HG03432 (cell line): Measurements from ENCODE around the gene UEVLD.

Experiments used
- ATAC-seq: cut with Tn5 transposase; IDR thresholded peaks from one replicate; pipeline ENCODE4 v1.9.1; 2021; ENCODE audit warnings: mild to moderate bottlenecking, moderate library complexity; ENCODE audit not compliant: unreplicated experiment

The UEVLD gene

GRCh38 chr11:18590571-18590970 is 2.0 kb upstream of the UEVLD start:
- ATAC-seq = no peak

GRCh38 chr11:18581825-18582224 is 6.7 kb downstream of the UEVLD start:
- no peak for ATAC-seq

- ATAC-seq = no peak
Observed at GRCh38 chr11:18580113-18580766, 8.3 kb downstream of the UEVLD start.

- peak; percentile 76 for ATAC-seq
Observed at GRCh38 chr11:18578975-18579598, 9.4 kb downstream of the UEVLD start.

- no peak for ATAC-seq
Observed at GRCh38 chr11:18575361-18575760, 13.2 kb downstream of the UEVLD start.

GRCh38 chr11:18567081-18567480 is 21.5 kb downstream of the UEVLD start:
- ATAC-seq = no peak

GRCh38 chr11:18566406-18566805 is 22.1 kb downstream of the UEVLD start:
- ATAC-seq = no peak

GRCh38 chr11:18564149-18564548 is 24.4 kb downstream of the UEVLD start:
- no peak for ATAC-seq

GRCh38 chr11:18563090-18563730 is 25.3 kb downstream of the UEVLD start:
- no peak for ATAC-seq

GRCh38 chr11:18548001-18548400 is 40.5 kb downstream of the UEVLD start:
- ATAC-seq = no peak

- ATAC-seq = peak; percentile 51
Observed at GRCh38 chr11:18540207-18541009, 48.1 kb downstream of the UEVLD start.

GRCh38 chr11:18536209-18536608 is 52.3 kb downstream of the UEVLD start:
- ATAC-seq = no peak

- no peak for ATAC-seq
Observed at GRCh38 chr11:18534245-18534644, 54.3 kb downstream of the UEVLD start.

GRCh38 chr11:18533365-18533764 is 55.2 kb downstream of the UEVLD start:
- ATAC-seq = no peak

- ATAC-seq = no peak
Observed at GRCh38 chr11:18527512-18527911, 61.0 kb downstream of the UEVLD start.

- peak; percentile 98 for ATAC-seq
Observed at GRCh38 chr11:18526521-18527296, 61.8 kb downstream of the UEVLD start, which contains the start of gene TSG101. TSS of gene TSG101 (minus strand) at chr11:18526942. CDS start at chr11:18526816, 126 bp downstream.

GRCh38 chr11:18526130-18526520 is 62.4 kb downstream of the UEVLD start:
- ATAC-seq = no peak

GRCh38 chr11:18524248-18524647 is 64.3 kb downstream of the UEVLD start:
- ATAC-seq = no peak

GRCh38 chr11:18523084-18523483 is 65.5 kb downstream of the UEVLD start:
- no peak for ATAC-seq

- ATAC-seq = no peak
Observed at GRCh38 chr11:18522388-18522787, 66.1 kb downstream of the UEVLD start.

- no peak for ATAC-seq
Observed at GRCh38 chr11:18521122-18521521, 67.4 kb downstream of the UEVLD start.
